GM06990 (cell line): Measurements from ENCODE around the gene KBTBD2.
A peak's percentile ranks its signal among the peaks of the same experiment; 100 is the strongest.

ENCODE experiments used
- DNase-seq: peaks from one replicate; pipeline ENCODE4 v3.0.0-alpha.2; 2011; ENCODE audit not compliant: insufficient read length; ENCODE audit errors: extremely low read depth
- H3K27me3 ChIP-seq: replicated peaks from 2 replicates; pipeline ENCODE4 v1.6.0; 2011; ENCODE audit warnings: low read length; ENCODE audit not compliant: control insufficient read depth, insufficient read depth
- H3K36me3 ChIP-seq: 2 replicates; pipeline ENCODE4 v1.5.1; 2011; ENCODE audit warnings: low read length; ENCODE audit not compliant: control insufficient read depth, insufficient read depth
- H3K4me3 ChIP-seq: replicated peaks from 2 replicates; pipeline ENCODE4 v1.5.1; 2011; ENCODE audit warnings: low read depth, mild to moderate bottlenecking, control low read depth, low read length
- CTCF ChIP-seq: IDR thresholded peaks from 2 replicates; pipeline ENCODE4 v1.5.1; 2011; ENCODE audit warnings: low read length, control low read depth, mild to moderate bottlenecking, inconsistent platforms; ENCODE audit not compliant: insufficient read depth, poor library complexity, severe bottlenecking

The KBTBD2 gene

GRCh38 chr7:32891043-32891799 is at the start of gene KBTBD2:
Gene KBTBD2, minus strand, starts transcription at chr7:32891760. Its CDS starts 12,156 bp downstream, at chr7:32879604.
- Histone ChIP-seq H3K27me3 (no peaks in the 10 kb centered on the region), H3K36me3 (no peaks in the 10 kb centered on the region), H3K4me3 (peak within 1 kb of the TSS; percentile 94)
- peak; percentile 91 for DNase-seq
- TF ChIP-seq CTCF, result no peak

GRCh38 chr7:32941181-32941580 is 49.6 kb upstream of the KBTBD2 start:
- H3K4me3 ChIP-seq, result no peak overlapping the region
- TF ChIP-seq CTCF, result no peak
- no peak for DNase-seq

GRCh38 chr7:32937344-32938174 is 46.0 kb upstream of the KBTBD2 start:
- no peak for TF ChIP-seq CTCF
- Histone ChIP-seq H3K4me3 (no peak overlapping the region), H3K27me3 (no peaks in the 10 kb centered on the region), H3K36me3 (no peaks in the 10 kb centered on the region)
- DNase-seq, result no peak

More at GRCh38 chr7:32941181-32941580, 49.6 kb upstream of the KBTBD2 start:
- Histone ChIP-seq H3K27me3 (no peaks in the 10 kb centered on the region), H3K36me3 (no peaks in the 10 kb centered on the region)

- no peak for TF ChIP-seq CTCF
These were observed 45.1 kb upstream of the KBTBD2 start for GRCh38 chr7:32936689-32937088.

GRCh38 chr7:32935558-32935957 is 44.0 kb upstream of the KBTBD2 start:
- DNase-seq, result no peak
- H3K36me3 ChIP-seq, result no peaks in the 10 kb centered on the region
- no peak for TF ChIP-seq CTCF
- no peak overlapping the region for H3K4me3 ChIP-seq
- H3K27me3 ChIP-seq, result no peaks in the 10 kb centered on the region

More at GRCh38 chr7:32936689-32937088, 45.1 kb upstream of the KBTBD2 start:
- no peaks in the 10 kb centered on the region for H3K36me3 ChIP-seq
- H3K27me3 ChIP-seq, result no peaks in the 10 kb centered on the region
- DNase-seq, result no peak
- no peak overlapping the region for H3K4me3 ChIP-seq
